Ishikawa (cell line): ENCODE measurements around the gene FMR1NB.

Experiments used
- CEBPB ChIP-seq: IDR thresholded peaks from 2 replicates; pipeline ENCODE4 v1.6.1; 2012
- EP300 ChIP-seq: IDR thresholded peaks from 2 replicates; pipeline ENCODE4 v1.6.1; 2012; ENCODE audit warnings: borderline replicate concordance
- FOXM1 ChIP-seq: IDR thresholded peaks from 2 replicates; pipeline ENCODE4 v1.6.1; 2012; ENCODE audit warnings: low read depth, borderline replicate concordance
- RAD21 ChIP-seq: IDR thresholded peaks from 2 replicates; pipeline ENCODE4 v1.6.1; 2012; ENCODE audit warnings: low read depth
- TAF1 ChIP-seq: IDR thresholded peaks from 2 replicates; pipeline ENCODE4 v1.6.1; 2012; ENCODE audit warnings: low read depth, mild to moderate bottlenecking
- TEAD4 ChIP-seq: IDR thresholded peaks from 2 replicates; pipeline ENCODE4 v1.6.1; 2012
- TF ChIP-seq, protein P1 (sequence below): IDR thresholded peaks from 2 replicates; pipeline ENCODE4 v1.6.1; 2012
- TF ChIP-seq, protein P2 (sequence below): IDR thresholded peaks from 2 replicates; pipeline ENCODE4 v1.6.1; 2012

- TF ChIP-seq CEBPB (no peak), TEAD4 (no peak), EP300 (no peak), RAD21 (no peak), TAF1 (no peak), FOXM1 (no peak)
- TF ChIP-seq, protein P1, sequence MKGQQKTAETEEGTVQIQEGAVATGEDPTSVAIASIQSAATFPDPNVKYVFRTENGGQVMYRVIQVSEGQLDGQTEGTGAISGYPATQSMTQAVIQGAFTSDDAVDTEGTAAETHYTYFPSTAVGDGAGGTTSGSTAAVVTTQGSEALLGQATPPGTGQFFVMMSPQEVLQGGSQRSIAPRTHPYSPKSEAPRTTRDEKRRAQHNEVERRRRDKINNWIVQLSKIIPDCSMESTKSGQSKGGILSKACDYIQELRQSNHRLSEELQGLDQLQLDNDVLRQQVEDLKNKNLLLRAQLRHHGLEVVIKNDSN: no peak
- TF ChIP-seq, protein P2, sequence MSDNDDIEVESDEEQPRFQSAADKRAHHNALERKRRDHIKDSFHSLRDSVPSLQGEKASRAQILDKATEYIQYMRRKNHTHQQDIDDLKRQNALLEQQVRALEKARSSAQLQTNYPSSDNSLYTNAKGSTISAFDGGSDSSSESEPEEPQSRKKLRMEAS: no peak
These were observed 45.9 kb upstream of the FMR1NB start for GRCh38 chrX:147935156-147935758.
